DND-41 (cell line): ENCODE results near the gene ERO1A.

Experiments
- EZH2 ChIP-seq: IDR thresholded peaks from 3 replicates; pipeline ENCODE4 v1.6.1; 2012; ENCODE audit warnings: borderline replicate concordance, low read depth, mild to moderate bottlenecking, moderate library complexity, low read length, inconsistent platforms; ENCODE audit not compliant: severe bottlenecking
- TF ChIP-seq, protein P1 (sequence below): IDR thresholded peaks from 2 replicates; pipeline ENCODE4 v1.5.1; 2012; ENCODE audit warnings: borderline replicate concordance, low read length, moderate library complexity, mild to moderate bottlenecking; ENCODE audit not compliant: poor library complexity, severe bottlenecking; ENCODE audit errors: extremely low read depth

DNA sequence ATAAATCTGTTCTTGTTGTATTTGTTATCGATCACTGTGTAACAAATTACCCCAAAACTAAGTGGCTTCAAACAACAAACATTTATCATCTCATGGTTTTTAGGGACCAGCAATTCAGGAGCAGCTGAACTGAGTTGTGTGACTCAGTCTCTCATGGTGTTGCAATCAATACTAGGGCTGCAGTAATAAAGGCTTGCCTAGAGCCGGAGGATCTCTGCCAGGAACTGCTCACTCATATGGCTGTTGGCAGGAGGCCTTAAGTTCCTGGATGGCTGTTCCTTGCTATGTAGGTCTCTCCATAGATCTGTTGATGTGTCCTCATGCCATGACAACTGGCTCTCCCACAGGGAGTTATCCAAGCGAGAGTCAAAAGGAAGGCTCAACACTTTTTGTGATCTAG lies 7.9 kb upstream of the ERO1A start:
- TF ChIP-seq, protein P1, sequence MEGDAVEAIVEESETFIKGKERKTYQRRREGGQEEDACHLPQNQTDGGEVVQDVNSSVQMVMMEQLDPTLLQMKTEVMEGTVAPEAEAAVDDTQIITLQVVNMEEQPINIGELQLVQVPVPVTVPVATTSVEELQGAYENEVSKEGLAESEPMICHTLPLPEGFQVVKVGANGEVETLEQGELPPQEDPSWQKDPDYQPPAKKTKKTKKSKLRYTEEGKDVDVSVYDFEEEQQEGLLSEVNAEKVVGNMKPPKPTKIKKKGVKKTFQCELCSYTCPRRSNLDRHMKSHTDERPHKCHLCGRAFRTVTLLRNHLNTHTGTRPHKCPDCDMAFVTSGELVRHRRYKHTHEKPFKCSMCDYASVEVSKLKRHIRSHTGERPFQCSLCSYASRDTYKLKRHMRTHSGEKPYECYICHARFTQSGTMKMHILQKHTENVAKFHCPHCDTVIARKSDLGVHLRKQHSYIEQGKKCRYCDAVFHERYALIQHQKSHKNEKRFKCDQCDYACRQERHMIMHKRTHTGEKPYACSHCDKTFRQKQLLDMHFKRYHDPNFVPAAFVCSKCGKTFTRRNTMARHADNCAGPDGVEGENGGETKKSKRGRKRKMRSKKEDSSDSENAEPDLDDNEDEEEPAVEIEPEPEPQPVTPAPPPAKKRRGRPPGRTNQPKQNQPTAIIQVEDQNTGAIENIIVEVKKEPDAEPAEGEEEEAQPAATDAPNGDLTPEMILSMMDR = no peak
- no peak for TF ChIP-seq EZH2
